ENCODE measurements around the gene DDAH1.

Gene DDAH1

DNA sequence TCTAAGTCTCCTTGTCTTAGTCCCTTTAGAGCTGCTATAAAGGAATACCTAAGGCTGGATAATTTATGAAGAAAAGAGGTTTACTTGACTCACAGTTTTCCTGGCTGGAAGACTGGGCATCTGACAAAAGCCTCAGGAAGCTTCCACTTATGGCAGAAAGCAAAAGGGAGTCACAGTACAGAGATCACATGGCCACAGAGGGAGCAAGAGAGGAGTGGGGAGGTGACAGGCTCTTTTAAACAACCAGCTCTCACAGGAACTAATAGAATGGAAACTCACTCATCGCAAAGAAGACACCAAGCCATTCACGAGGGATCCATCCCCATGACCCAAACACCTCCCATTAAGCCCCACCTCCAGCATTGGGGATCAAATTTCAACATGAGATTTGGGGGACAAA, 68.8 kb downstream of the DDAH1 start:
- no peak overlapping the region for H3K9ac ChIP-seq (ENCODE audit: low read depth, low read length)
- H3K9me3 ChIP-seq (ENCODE audit: insufficient read depth, low read length, severe bottlenecking) = no peaks in the 10 kb centered on the region
- TF ChIP-seq, protein P1, sequence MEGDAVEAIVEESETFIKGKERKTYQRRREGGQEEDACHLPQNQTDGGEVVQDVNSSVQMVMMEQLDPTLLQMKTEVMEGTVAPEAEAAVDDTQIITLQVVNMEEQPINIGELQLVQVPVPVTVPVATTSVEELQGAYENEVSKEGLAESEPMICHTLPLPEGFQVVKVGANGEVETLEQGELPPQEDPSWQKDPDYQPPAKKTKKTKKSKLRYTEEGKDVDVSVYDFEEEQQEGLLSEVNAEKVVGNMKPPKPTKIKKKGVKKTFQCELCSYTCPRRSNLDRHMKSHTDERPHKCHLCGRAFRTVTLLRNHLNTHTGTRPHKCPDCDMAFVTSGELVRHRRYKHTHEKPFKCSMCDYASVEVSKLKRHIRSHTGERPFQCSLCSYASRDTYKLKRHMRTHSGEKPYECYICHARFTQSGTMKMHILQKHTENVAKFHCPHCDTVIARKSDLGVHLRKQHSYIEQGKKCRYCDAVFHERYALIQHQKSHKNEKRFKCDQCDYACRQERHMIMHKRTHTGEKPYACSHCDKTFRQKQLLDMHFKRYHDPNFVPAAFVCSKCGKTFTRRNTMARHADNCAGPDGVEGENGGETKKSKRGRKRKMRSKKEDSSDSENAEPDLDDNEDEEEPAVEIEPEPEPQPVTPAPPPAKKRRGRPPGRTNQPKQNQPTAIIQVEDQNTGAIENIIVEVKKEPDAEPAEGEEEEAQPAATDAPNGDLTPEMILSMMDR (IDR thresholded peaks at IDR 0.05; ENCODE audit: borderline replicate concordance, extremely low read depth, low read length, poor library complexity, severe bottlenecking) = no peak
- DNase-seq = no peak
- no peak overlapping the region for H3K4me3 ChIP-seq (ENCODE audit: low read depth in 1 of 2, low read length in 2 of 2)
- H3K27ac ChIP-seq (ENCODE audit: low read length) = no peak overlapping the region
- no peaks in the 10 kb centered on the region for H3K27me3 ChIP-seq (ENCODE audit: insufficient read depth, low read length, poor library complexity)
- no peaks in the 10 kb centered on the region for H3K4me1 ChIP-seq (ENCODE audit: insufficient read depth, low read length)
- no peak overlapping the region for H3K4me2 ChIP-seq (ENCODE audit: insufficient read depth, low read length)
- H4K20me1 ChIP-seq (ENCODE audit: insufficient read depth, low read length) = no peaks in the 10 kb centered on the region
- no peak for ATAC-seq (ENCODE audit: insufficient read depth, low read depth)
- H3K36me3 ChIP-seq (ENCODE audit: insufficient read depth, low read length) = no peaks in the 10 kb centered on the region
- no peak overlapping the region for H2AFZ ChIP-seq (ENCODE audit: low read depth, low read length)
- no peaks in the 10 kb centered on the region for H3K79me2 ChIP-seq (ENCODE audit: insufficient read depth, low read length)

DNA sequence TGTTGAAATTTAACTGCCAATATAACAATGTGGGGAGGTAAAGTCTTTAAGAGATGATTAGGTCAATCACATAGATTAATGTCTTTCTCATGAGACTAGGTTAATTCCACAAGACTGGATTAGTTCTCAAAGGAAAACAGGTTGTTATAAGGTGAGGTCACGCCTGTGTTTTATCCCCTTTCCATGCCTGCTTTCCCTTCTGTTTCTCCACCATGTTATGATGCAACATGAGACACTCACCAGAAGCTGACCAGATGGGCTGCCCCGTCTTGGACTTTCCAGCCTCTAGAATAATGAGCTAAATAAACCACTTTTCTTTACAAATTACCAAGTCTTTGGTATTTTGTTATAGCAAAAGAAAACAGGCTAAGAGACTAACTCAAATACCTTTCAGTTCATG, 70.8 kb downstream of the DDAH1 start:
- Histone ChIP-seq H3K36me3 (ENCODE audit: insufficient read depth, low read length) (no peaks in the 10 kb centered on the region), H3K9ac (ENCODE audit: low read depth, low read length) (no peak overlapping the region), H3K27ac (ENCODE audit: low read length) (no peak overlapping the region), H4K20me1 (ENCODE audit: insufficient read depth, low read length) (no peaks in the 10 kb centered on the region), H2AFZ (ENCODE audit: low read depth, low read length) (no peak overlapping the region), H3K79me2 (ENCODE audit: insufficient read depth, low read length) (no peaks in the 10 kb centered on the region), H3K9me3 (ENCODE audit: insufficient read depth, low read length, severe bottlenecking) (no peaks in the 10 kb centered on the region), H3K4me3 (ENCODE audit: low read depth in 1 of 2, low read length in 2 of 2) (no peak overlapping the region), H3K4me2 (ENCODE audit: insufficient read depth, low read length) (no peak overlapping the region), H3K27me3 (ENCODE audit: insufficient read depth, low read length, poor library complexity) (no peaks in the 10 kb centered on the region), H3K4me1 (ENCODE audit: insufficient read depth, low read length) (no peaks in the 10 kb centered on the region)
- TF ChIP-seq, protein P1 (IDR thresholded peaks at IDR 0.05; ENCODE audit: borderline replicate concordance, extremely low read depth, low read length, poor library complexity, severe bottlenecking) = no peak
- TF ChIP-seq EZH2 (IDR thresholded peaks at IDR 0.05; ENCODE audit: borderline replicate concordance, low read depth, low read length, severe bottlenecking) = no peak
- ATAC-seq (ENCODE audit: insufficient read depth, low read depth) (no peak), DNase-seq (no peak)

DNA sequence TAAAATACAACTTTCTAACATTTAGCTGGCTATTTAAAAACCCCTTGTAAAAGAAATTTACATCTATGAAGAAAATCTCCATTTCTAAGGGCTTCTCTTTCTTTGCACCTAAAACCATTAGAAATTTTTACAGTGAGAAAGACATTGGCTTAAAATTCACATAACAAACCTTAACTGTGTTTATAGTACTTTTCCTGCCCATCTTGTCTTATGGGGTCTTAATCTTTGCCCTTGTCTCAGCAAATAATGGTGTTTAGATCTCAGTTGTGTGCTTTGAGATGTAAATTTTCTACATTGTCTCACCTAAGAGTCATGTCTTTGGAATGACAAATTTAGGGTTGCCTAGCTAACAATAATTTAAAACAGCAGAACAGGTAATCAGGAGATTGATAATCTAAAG, 71.5 kb downstream of the DDAH1 start:
- H3K9ac ChIP-seq (ENCODE audit: low read depth, low read length) = no peak overlapping the region
- no peak overlapping the region for H3K4me3 ChIP-seq (ENCODE audit: low read depth in 1 of 2, low read length in 2 of 2)
- no peak overlapping the region for H3K27ac ChIP-seq (ENCODE audit: low read length)
- no peaks in the 10 kb centered on the region for H3K4me1 ChIP-seq (ENCODE audit: insufficient read depth, low read length)
- ATAC-seq (ENCODE audit: insufficient read depth, low read depth) (no peak), DNase-seq (no peak)
- no peak overlapping the region for H2AFZ ChIP-seq (ENCODE audit: low read depth, low read length)
- H3K36me3 ChIP-seq (ENCODE audit: insufficient read depth, low read length) = no peaks in the 10 kb centered on the region
- TF ChIP-seq EZH2 (IDR thresholded peaks at IDR 0.05; ENCODE audit: borderline replicate concordance, low read depth, low read length, severe bottlenecking) = no peak
- TF ChIP-seq, protein P1 (IDR thresholded peaks at IDR 0.05; ENCODE audit: borderline replicate concordance, extremely low read depth, low read length, poor library complexity, severe bottlenecking) = no peak
- H3K79me2 ChIP-seq (ENCODE audit: insufficient read depth, low read length) = no peaks in the 10 kb centered on the region
- no peaks in the 10 kb centered on the region for H3K9me3 ChIP-seq (ENCODE audit: insufficient read depth, low read length, severe bottlenecking)
- no peak overlapping the region for H3K4me2 ChIP-seq (ENCODE audit: insufficient read depth, low read length)
- no peaks in the 10 kb centered on the region for H4K20me1 ChIP-seq (ENCODE audit: insufficient read depth, low read length)
- no peaks in the 10 kb centered on the region for H3K27me3 ChIP-seq (ENCODE audit: insufficient read depth, low read length, poor library complexity)

DNA sequence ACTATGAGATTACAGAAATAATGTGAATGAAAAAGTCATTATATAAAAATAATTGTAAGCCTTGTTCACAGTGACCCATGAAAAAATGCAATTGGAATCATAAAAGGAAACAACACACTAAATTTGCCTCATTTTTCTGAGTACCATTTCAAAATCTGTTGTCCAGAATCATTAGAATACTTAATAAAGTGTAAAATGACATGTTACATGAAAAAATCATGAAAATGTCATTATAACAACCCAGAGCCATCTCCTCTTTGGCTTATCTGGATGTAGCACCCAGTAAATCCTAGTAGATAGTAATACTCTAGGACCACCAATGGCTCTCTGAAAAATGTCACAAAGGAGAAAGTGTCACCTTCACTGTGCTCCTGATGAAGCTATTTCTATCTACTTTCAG, 76.5 kb downstream of the DDAH1 start:
- H3K27ac ChIP-seq (ENCODE audit: low read length) = no peak overlapping the region
- no peaks in the 10 kb centered on the region for H3K4me1 ChIP-seq (ENCODE audit: insufficient read depth, low read length)
- H3K27me3 ChIP-seq (ENCODE audit: insufficient read depth, low read length, poor library complexity) = no peaks in the 10 kb centered on the region
- DNase-seq (no peak), ATAC-seq (ENCODE audit: insufficient read depth, low read depth) (no peak)
- no peaks in the 10 kb centered on the region for H3K79me2 ChIP-seq (ENCODE audit: insufficient read depth, low read length)
- H3K4me2 ChIP-seq (ENCODE audit: insufficient read depth, low read length) = no peak overlapping the region
- no peaks in the 10 kb centered on the region for H3K36me3 ChIP-seq (ENCODE audit: insufficient read depth, low read length)
- TF ChIP-seq, protein P1 (IDR thresholded peaks at IDR 0.05; ENCODE audit: borderline replicate concordance, extremely low read depth, low read length, poor library complexity, severe bottlenecking) = no peak
- TF ChIP-seq EZH2 (IDR thresholded peaks at IDR 0.05; ENCODE audit: borderline replicate concordance, low read depth, low read length, severe bottlenecking) = no peak
- no peak overlapping the region for H2AFZ ChIP-seq (ENCODE audit: low read depth, low read length)
- no peak overlapping the region for H3K9ac ChIP-seq (ENCODE audit: low read depth, low read length)
- peaks cover 5% of the 10 kb centered on the region for H3K9me3 ChIP-seq (ENCODE audit: insufficient read depth, low read length, severe bottlenecking)
- no peak overlapping the region for H3K4me3 ChIP-seq (ENCODE audit: low read depth in 1 of 2, low read length in 2 of 2)
- H4K20me1 ChIP-seq (ENCODE audit: insufficient read depth, low read length) = no peaks in the 10 kb centered on the region
